ENCODE results near the gene JPH2. TPM values are rescaled to one million over a fixed set of nuclear protein-coding genes. Genes with fewer than 3 reads are reported as not detected.

Gene JPH2
- total RNA-seq, 1 donor: 50.5 TPM

- peak; percentile 18 for TF ChIP-seq CTCF (IDR thresholded peaks at IDR 0.05; ENCODE audit: insufficient read depth, low read depth, low read length)
- DNase-seq (ENCODE audit: low read depth): peak; percentile 38
- H3K4me3 ChIP-seq (ENCODE audit: low read depth, low read length): no peak overlapping the region
Observed at GRCh38 chr20:44091026-44091425, 96.0 kb downstream of the JPH2 start.

- no peak for TF ChIP-seq CTCF (IDR thresholded peaks at IDR 0.05; ENCODE audit: insufficient read depth, low read depth, low read length)
- peak; percentile 74 for DNase-seq (ENCODE audit: low read depth)
- peak overlapping the region; percentile 2 for H3K4me3 ChIP-seq (ENCODE audit: low read depth, low read length)
Observed at GRCh38 chr20:44089987-44090674, 96.9 kb downstream of the JPH2 start.

GRCh38 chr20:44087857-44088120 is 99.2 kb downstream of the JPH2 start:
- no peak overlapping the region for H3K4me3 ChIP-seq (ENCODE audit: low read depth, low read length)
- DNase-seq (ENCODE audit: low read depth): no peak
- TF ChIP-seq CTCF (IDR thresholded peaks at IDR 0.05; ENCODE audit: insufficient read depth, low read depth, low read length): no peak

- no peak for TF ChIP-seq CTCF (IDR thresholded peaks at IDR 0.05; ENCODE audit: insufficient read depth, low read depth, low read length)
- H3K4me3 ChIP-seq (ENCODE audit: low read depth, low read length): no peak overlapping the region
- DNase-seq (ENCODE audit: low read depth): no peak
Observed at GRCh38 chr20:44087051-44087856, 99.7 kb downstream of the JPH2 start.

GRCh38 chr20:44085616-44086434 is 101.2 kb downstream of the JPH2 start:
- H3K4me3 ChIP-seq (ENCODE audit: low read depth, low read length): no peak overlapping the region
- DNase-seq (ENCODE audit: low read depth): no peak
- TF ChIP-seq CTCF (IDR thresholded peaks at IDR 0.05; ENCODE audit: insufficient read depth, low read depth, low read length): no peak

- DNase-seq (ENCODE audit: low read depth): no peak
- H3K4me3 ChIP-seq (ENCODE audit: low read depth, low read length): no peak overlapping the region
- no peak for TF ChIP-seq CTCF (IDR thresholded peaks at IDR 0.05; ENCODE audit: insufficient read depth, low read depth, low read length)
Observed at GRCh38 chr20:44084891-44085290, 102.1 kb downstream of the JPH2 start.

Measured in fibroblast of villous mesenchyme (primary cell).